GM15510 (cell line): ENCODE results near the gene CLIC1.

ENCODE experiments used
- POLR2A ChIP-seq: IDR thresholded peaks from 3 replicates; pipeline ENCODE4 v1.6.1; 2011; ENCODE audit warnings: borderline replicate concordance; ENCODE audit not compliant: insufficient read length; ENCODE audit errors: extremely low read depth

CLIC1 gene

GRCh38 chr6:31775633-31776484, 39.5 kb upstream of the CLIC1 start:
- no peak for TF ChIP-seq POLR2A

GRCh38 chr6:31775184-31775583, 38.9 kb upstream of the CLIC1 start:
- TF ChIP-seq POLR2A = no peak

- no peak for TF ChIP-seq POLR2A
These were observed 35.6 kb upstream of the CLIC1 start for GRCh38 chr6:31771992-31772358.

GRCh38 chr6:31770860-31771259, 34.5 kb upstream of the CLIC1 start:
- no peak for TF ChIP-seq POLR2A

- no peak for TF ChIP-seq POLR2A
These were observed 33.5 kb upstream of the CLIC1 start for GRCh38 chr6:31769684-31770371.

GRCh38 chr6:31768363-31769257, 32.3 kb upstream of the CLIC1 start:
- no peak for TF ChIP-seq POLR2A

- no peak for TF ChIP-seq POLR2A
These were observed 30.8 kb upstream of the CLIC1 start for GRCh38 chr6:31767096-31767645.

- no peak for TF ChIP-seq POLR2A
These were observed 29.8 kb upstream of the CLIC1 start for GRCh38 chr6:31765910-31766794.

GRCh38 chr6:31765559-31765909, 29.2 kb upstream of the CLIC1 start:
- no peak for TF ChIP-seq POLR2A

GRCh38 chr6:31764198-31764597, 27.9 kb upstream of the CLIC1 start:
- TF ChIP-seq POLR2A = no peak

GRCh38 chr6:31763619-31763940, 27.2 kb upstream of the CLIC1 start:
- TF ChIP-seq POLR2A = no peak

GRCh38 chr6:31762878-31763618, 26.7 kb upstream of the CLIC1 start:
- peak; percentile 13 for TF ChIP-seq POLR2A

- no peak for TF ChIP-seq POLR2A
These were observed 26.0 kb upstream of the CLIC1 start, which contains the start of gene SAPCD1 for GRCh38 chr6:31762356-31762755. Gene SAPCD1 (plus strand): TSS chr6:31762656. CDS start chr6:31763055, 399 bp downstream.
